Measurements from ENCODE around the gene ZNF414. TPM values are rescaled to one million over a fixed set of nuclear protein-coding genes. Genes with fewer than 3 reads are reported as not detected.

ZNF414 gene
- total and polyA plus RNA-seq, 8 donors: 15.4 to 32.4 (median 18.6) TPM

DNA sequence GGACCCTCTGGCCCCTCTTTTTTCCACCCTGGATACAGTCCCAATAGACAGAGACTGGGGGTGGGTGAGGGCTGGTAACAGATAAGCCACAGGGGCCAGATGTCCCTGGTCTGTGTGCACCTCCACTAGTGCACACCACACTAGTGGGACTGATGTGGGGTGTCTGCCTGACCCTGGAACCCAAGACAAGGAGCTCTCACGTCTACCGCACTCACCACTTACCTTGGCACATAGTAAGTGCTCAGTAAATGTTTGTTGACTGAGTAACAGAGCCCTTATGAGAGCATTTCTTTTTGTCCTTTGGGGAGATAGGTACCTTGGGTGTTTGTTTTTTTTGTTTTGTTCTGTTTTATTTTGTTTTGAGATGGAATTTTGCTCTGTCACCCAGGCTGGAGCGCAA is 23.1 kb upstream of the ZNF414 start:
- no peak overlapping the region for H3K4me3 ChIP-seq
- peaks cover 0 to 84% of the 10 kb centered on the region in 2 donors for H3K36me3 ChIP-seq
- no peaks in the 10 kb centered on the region for H3K9me3 ChIP-seq
- H3K27ac ChIP-seq: no peak overlapping the region
- TF ChIP-seq, protein P1, sequence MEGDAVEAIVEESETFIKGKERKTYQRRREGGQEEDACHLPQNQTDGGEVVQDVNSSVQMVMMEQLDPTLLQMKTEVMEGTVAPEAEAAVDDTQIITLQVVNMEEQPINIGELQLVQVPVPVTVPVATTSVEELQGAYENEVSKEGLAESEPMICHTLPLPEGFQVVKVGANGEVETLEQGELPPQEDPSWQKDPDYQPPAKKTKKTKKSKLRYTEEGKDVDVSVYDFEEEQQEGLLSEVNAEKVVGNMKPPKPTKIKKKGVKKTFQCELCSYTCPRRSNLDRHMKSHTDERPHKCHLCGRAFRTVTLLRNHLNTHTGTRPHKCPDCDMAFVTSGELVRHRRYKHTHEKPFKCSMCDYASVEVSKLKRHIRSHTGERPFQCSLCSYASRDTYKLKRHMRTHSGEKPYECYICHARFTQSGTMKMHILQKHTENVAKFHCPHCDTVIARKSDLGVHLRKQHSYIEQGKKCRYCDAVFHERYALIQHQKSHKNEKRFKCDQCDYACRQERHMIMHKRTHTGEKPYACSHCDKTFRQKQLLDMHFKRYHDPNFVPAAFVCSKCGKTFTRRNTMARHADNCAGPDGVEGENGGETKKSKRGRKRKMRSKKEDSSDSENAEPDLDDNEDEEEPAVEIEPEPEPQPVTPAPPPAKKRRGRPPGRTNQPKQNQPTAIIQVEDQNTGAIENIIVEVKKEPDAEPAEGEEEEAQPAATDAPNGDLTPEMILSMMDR (IDR thresholded peaks at IDR 0.05): no peak
- intact Hi-C loops (cut with DNase I): no loop called here
- peaks cover 0 to 16% of the 10 kb centered on the region in 2 donors for H3K4me1 ChIP-seq
- H3K27me3 ChIP-seq: no peaks in the 10 kb centered on the region
- ATAC-seq (no peak), DNase-seq (no peak)

DNA sequence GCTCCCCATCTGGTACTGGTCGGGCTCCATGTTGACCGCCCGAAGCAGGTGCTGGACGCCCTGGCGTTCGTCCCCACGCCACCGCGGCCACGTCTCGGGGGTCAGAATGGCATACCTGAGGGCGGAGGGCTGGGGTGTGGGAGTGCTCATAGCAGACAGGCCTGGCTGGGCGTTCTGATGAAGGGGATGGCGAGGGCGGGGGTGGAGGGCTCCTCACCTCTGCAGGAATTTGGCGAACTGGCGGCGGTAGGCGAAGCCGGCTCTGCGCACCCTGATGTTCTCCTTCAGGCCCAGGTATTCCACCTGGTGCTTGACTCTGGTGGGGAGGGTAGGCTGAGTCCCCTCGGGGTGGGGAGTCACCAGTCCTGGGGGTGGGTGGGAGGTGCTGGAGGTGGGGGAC is 22.3 kb upstream of the ZNF414 start:
- H3K27ac ChIP-seq: no peak overlapping the region
- no peak overlapping the region for H3K4me3 ChIP-seq
- no peaks in the 10 kb centered on the region for H3K9me3 ChIP-seq
- no peak for ATAC-seq
- H3K4me1 ChIP-seq: peaks cover 0 to 13% of the 10 kb centered on the region in 2 donors
- no peak for DNase-seq
- no peaks in the 10 kb centered on the region for H3K27me3 ChIP-seq
- TF ChIP-seq, protein P1 (IDR thresholded peaks at IDR 0.05): no peak
- H3K36me3 ChIP-seq: peaks cover 0 to 86% of the 10 kb centered on the region in 2 donors
- intact Hi-C loops (cut with DNase I): no loop called here

- TF ChIP-seq, protein P1 (IDR thresholded peaks at IDR 0.05): no peak
- H3K27ac ChIP-seq: no peak overlapping the region
- no peak overlapping the region for H3K4me3 ChIP-seq
- H3K4me1 ChIP-seq: no peaks in the 10 kb centered on the region
- peaks cover 0 to 96% of the 10 kb centered on the region in 2 donors for H3K36me3 ChIP-seq
- intact Hi-C loops (cut with DNase I): no loop called here
- no peaks in the 10 kb centered on the region for H3K9me3 ChIP-seq
- DNase-seq (no peak), ATAC-seq (no peak)
- H3K27me3 ChIP-seq: no peaks in the 10 kb centered on the region
Measured at GRCh38 chr19:8532225-8532624, 18.3 kb upstream of the ZNF414 start.

GRCh38 chr19:8531470-8531869 is 17.5 kb upstream of the ZNF414 start:
- Histone ChIP-seq H3K36me3 (peaks cover 0 to 97% of the 10 kb centered on the region in 2 donors), H3K9me3 (no peaks in the 10 kb centered on the region), H3K4me1 (no peaks in the 10 kb centered on the region), H3K27me3 (no peaks in the 10 kb centered on the region), H3K27ac (no peak overlapping the region), H3K4me3 (no peak overlapping the region)
- TF ChIP-seq, protein P1 (IDR thresholded peaks at IDR 0.05): no peak
- DNase-seq (no peak), ATAC-seq (no peak)
- intact Hi-C loops (cut with DNase I): no loop called here

DNA sequence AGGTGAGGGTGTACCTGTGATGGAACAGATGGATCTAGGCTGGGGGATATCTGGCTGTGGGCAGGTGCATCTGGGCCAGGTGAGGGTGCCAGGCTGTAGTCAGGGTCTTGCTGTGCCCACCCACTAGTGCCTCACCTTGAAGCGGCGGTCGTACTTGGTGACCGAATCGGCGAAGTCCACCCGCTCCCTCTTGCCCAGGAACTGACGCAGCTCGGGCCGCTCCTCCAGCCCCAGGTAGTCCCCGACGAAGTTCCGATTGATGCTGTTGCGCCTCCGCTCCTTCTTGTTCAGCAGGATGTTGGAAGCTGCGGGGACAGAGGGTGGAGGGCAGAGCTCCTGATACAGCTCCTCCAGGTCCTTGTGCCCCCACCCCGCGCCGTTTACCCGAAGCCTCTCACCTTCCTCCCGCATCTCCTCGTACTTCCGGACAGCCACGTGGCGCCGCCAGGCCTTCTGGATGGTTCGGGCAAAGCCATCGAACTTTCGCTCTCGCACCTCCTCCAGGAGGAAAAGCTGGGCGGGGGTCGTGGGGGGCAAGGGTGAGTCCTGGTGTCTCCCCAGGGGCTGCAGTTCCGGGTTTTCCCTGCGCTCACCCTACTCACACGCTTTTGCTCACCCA is 16.2 kb upstream of the ZNF414 start:
- intact Hi-C loops (cut with DNase I): no loop called here
- ATAC-seq: no peak
- TF ChIP-seq, protein P1 (IDR thresholded peaks at IDR 0.05): no peak
- no peak overlapping the region for H3K4me3 ChIP-seq
- peaks cover 0 to 97% of the 10 kb centered on the region in 2 donors for H3K36me3 ChIP-seq
- no peak overlapping the region for H3K27ac ChIP-seq
- no peaks in the 10 kb centered on the region for H3K27me3 ChIP-seq
- no peaks in the 10 kb centered on the region for H3K4me1 ChIP-seq
- H3K9me3 ChIP-seq: no peaks in the 10 kb centered on the region
- DNase-seq: peak in 1 of 4 donors; percentile 76
